PC-3 (cell line): Measurements from ENCODE around the gene PPP2R5E. TPM values are rescaled to one million over a fixed set of nuclear protein-coding genes. Genes with fewer than 3 reads are reported as not detected.
A peak's percentile ranks its signal among the peaks of the same experiment; 100 is the strongest.

Experiments
- ATAC-seq: fragments of 200-7000 bp; cut with Tn5 transposase; 2 replicates; pipeline ENCODE4 v1.9.1; 2020; ENCODE audit warnings: mild to moderate bottlenecking, moderate library complexity
- BruUV-seq: library from RNA; stranded (reverse); fragments of 400-500 nt; replicated peaks from 2 replicates; lab custom pipeline; 2021; lab: Mats Ljungman, UMichigan
- CTCF ChIA-PET: fragments of 300-600 bp; sonication (Branson Sonifier 250); formaldehyde crosslinking; loops from one replicate; lab custom pipeline; 2022; ENCODE audit warnings: antibody characterized with exemption; lab: Charles Lee
- POLR2A ChIA-PET: fragments of 300-600 bp; sonication (Branson Sonifier 250); formaldehyde crosslinking; loops from one replicate; lab custom pipeline; 2022; ENCODE audit warnings: antibody characterized with exemption; ENCODE audit not compliant: unreplicated experiment; lab: Charles Lee
- DNase-seq: peaks from one replicate; pipeline ENCODE4 v3.0.0-alpha.2; 2015
- H2AFZ ChIP-seq: fragments of 300-600 bp; sonication (generic); 2 replicates; pipeline ENCODE4 v1.6.0; 2016; ENCODE audit warnings: antibody characterized with exemption, low read length
- H3F3A ChIP-seq: fragments of 300-600 bp; sonication (generic); one replicate; pipeline ENCODE4 v1.6.0; 2017; ENCODE audit warnings: antibody characterized with exemption, low read length, control low read depth, mild to moderate bottlenecking; ENCODE audit not compliant: unreplicated experiment
- H3K27ac ChIP-seq: fragments of 300-600 bp; sonication (generic); 2 replicates; pipeline ENCODE4 v1.5.1; 2016; ENCODE audit warnings: mild to moderate bottlenecking, low read length
- H3K27me3 ChIP-seq: fragments of 300-600 bp; sonication (generic); 2 replicates; pipeline ENCODE4 v1.6.1; 2016; ENCODE audit warnings: low read length, mixed read lengths
- H3K36me3 ChIP-seq: fragments of 300-600 bp; sonication (generic); 2 replicates; pipeline ENCODE4 v1.6.1; 2016; ENCODE audit warnings: low read depth, mixed run types, low read length, mixed read lengths
- H3K4me1 ChIP-seq: fragments of 300-600 bp; sonication (generic); 2 replicates; pipeline ENCODE4 v1.5.1; 2016; ENCODE audit warnings: low read length; ENCODE audit not compliant: insufficient read depth
- H3K4me2 ChIP-seq: fragments of 300-600 bp; sonication (generic); 2 replicates; pipeline ENCODE4 v1.6.0; 2016; ENCODE audit warnings: low read length
- H3K4me3 ChIP-seq: fragments of 300-600 bp; sonication (generic); 2 replicates; pipeline ENCODE4 v1.5.1; 2016; ENCODE audit warnings: mild to moderate bottlenecking, low read length, mixed read lengths
- H3K79me2 ChIP-seq: fragments of 300-600 bp; sonication (generic); 2 replicates; pipeline ENCODE4 v1.6.1; 2017; ENCODE audit warnings: low read length, mixed read lengths
- H3K9ac ChIP-seq: fragments of 300-600 bp; sonication (generic); 2 replicates; pipeline ENCODE4 v1.6.0; 2016; ENCODE audit warnings: mild to moderate bottlenecking, low read length
- H3K9me2 ChIP-seq: fragments of 300-600 bp; sonication (generic); replicated peaks from 2 replicates; pipeline ENCODE4 v1.6.1; 2016; ENCODE audit warnings: mixed run types, low read length, mixed read lengths
- H3K9me3 ChIP-seq: fragments of 300-600 bp; sonication (generic); 2 replicates; pipeline ENCODE4 v1.6.1; 2016; ENCODE audit warnings: low read length, mixed read lengths
- H4K20me1 ChIP-seq: fragments of 300-600 bp; sonication (generic); 2 replicates; pipeline ENCODE4 v1.6.1; 2016; ENCODE audit warnings: low read length, mixed read lengths
- CTCF ChIP-seq: fragments of 300-600 bp; sonication (generic); conservative IDR thresholded peaks from 2 replicates; pipeline ENCODE4 v1.5.1; 2017; ENCODE audit warnings: antibody characterized with exemption, low read depth, mild to moderate bottlenecking, low read length
- EZH2 ChIP-seq: fragments of 300-600 bp; sonication (generic); IDR thresholded peaks from one replicate; pipeline ENCODE4 v1.6.1; 2017; ENCODE audit warnings: antibody characterized with exemption, mild to moderate bottlenecking, low read length; ENCODE audit not compliant: unreplicated experiment
- EZH2phosphoT487 ChIP-seq: fragments of 300-600 bp; sonication (generic); IDR thresholded peaks from 2 replicates; pipeline ENCODE4 v1.6.1; 2018; ENCODE audit warnings: mild to moderate bottlenecking, antibody characterized with exemption, low read length, borderline replicate concordance
- intact Hi-C: fragments of 100-400 bp; cut with micrococcal nuclease; formaldehyde crosslinking; loops from 2 replicates; pipeline ENCODE4 v1.9.0; 2023
- total RNA-seq: library from RNA; depleted of rRNA; stranded (reverse); fragments of >200 nt; gene quantifications from 2 replicates; pipeline ENCODE4 v1.2.3, GENCODE V29; 2014

PPP2R5E gene
- total RNA-seq, 1 experiment from 2014 or later, result 17.2 TPM

- Histone ChIP-seq H3K36me3 (no peaks in the 10 kb centered on the region), H3K4me1 (peaks cover 19% of the 10 kb centered on the region), H3K9me3 (no peaks in the 10 kb centered on the region), H3K9me2 (no peaks in the 10 kb centered on the region), H3K4me2 (no peak overlapping the region), H3F3A (no peaks in the 10 kb centered on the region), H3K79me2 (peaks cover 34% of the 10 kb centered on the region), H4K20me1 (peaks cover 16% of the 10 kb centered on the region), H3K4me3 (no peak overlapping the region), H3K27me3 (no peaks in the 10 kb centered on the region), H3K27ac (no peak overlapping the region), H3K9ac (no peak overlapping the region), H2AFZ (no peak overlapping the region)
- ChIA-PET CTCF (no interaction called here), POLR2A (no interaction called here)
- intact Hi-C loops, result no loop called here
- ATAC-seq (no peak), DNase-seq (no peak)
- TF ChIP-seq EZH2phosphoT487 (no peak), EZH2 (no peak), CTCF (no peak)
- no TSS peak for BruUV-seq
These were observed 2.3 kb upstream of the PPP2R5E start for GRCh38 chr14:63545431-63545830.

GRCh38 chr14:63544591-63545299 is 1.6 kb upstream of the PPP2R5E start:
- H3F3A ChIP-seq, result no peaks in the 10 kb centered on the region
- ChIA-PET POLR2A (no interaction called here), CTCF (interaction anchor here (1.5 to 2.1 kb wide), 2 partner anchors 156 to 226 kb away, joined by 3 to 21 read pairs; no protein-coding TSS in a partner anchor)
- H2AFZ ChIP-seq, result peak overlapping the region; percentile 90
- ATAC-seq (peak; percentile 6; the same call in 1 of the 2 replicates), DNase-seq (peak; percentile 52)
- H3K36me3 ChIP-seq, result peaks cover under 1% of the 10 kb centered on the region; the same call in 1 of the 2 replicates
- no peak overlapping the region for H3K27ac ChIP-seq
- H3K79me2 ChIP-seq, result peaks cover 38% of the 10 kb centered on the region
- no peaks in the 10 kb centered on the region for H3K9me3 ChIP-seq
- intact Hi-C loops, result loop anchor here (1.0 to 5.0 kb wide), 2 partner anchors 72 to 155 kb away; no protein-coding TSS in a partner anchor
- no peaks in the 10 kb centered on the region for H3K27me3 ChIP-seq
- peaks cover 16% of the 10 kb centered on the region for H4K20me1 ChIP-seq
- peak overlapping the region; percentile 93 for H3K9ac ChIP-seq
- H3K9me2 ChIP-seq, result no peaks in the 10 kb centered on the region
- TF ChIP-seq CTCF, result peak; percentile 74
- TF ChIP-seq EZH2, result no peak
- peaks cover 19% of the 10 kb centered on the region for H3K4me1 ChIP-seq
- peak overlapping the region; percentile 97 for H3K4me2 ChIP-seq
- H3K4me3 ChIP-seq, result peak overlapping the region; percentile 90
- no TSS peak for BruUV-seq
